Panc1 (cell line): ENCODE data around the gene INO80C. TPM values are rescaled to one million over a fixed set of nuclear protein-coding genes. Genes with fewer than 3 reads are reported as not detected.

ENCODE experiments used
- ATAC-seq: fragments of 200-7000 bp; cut with Tn5 transposase; 2 replicates; pipeline ENCODE4 v1.9.1; 2020; ENCODE audit warnings: mild to moderate bottlenecking, moderate library complexity
- BruUV-seq: library from RNA; stranded (reverse); fragments of 400-500 nt; replicated peaks from 2 replicates; lab custom pipeline; 2021; lab: Mats Ljungman, UMichigan
- CTCF ChIA-PET: fragments of 300-600 bp; sonication (Branson Sonifier 250); formaldehyde crosslinking; loops from one replicate; lab custom pipeline; 2022; ENCODE audit warnings: antibody characterized with exemption; lab: Charles Lee
- POLR2A ChIA-PET: fragments of 300-600 bp; sonication (Branson Sonifier 250); formaldehyde crosslinking; loops from one replicate; lab custom pipeline; 2022; ENCODE audit warnings: antibody characterized with exemption; lab: Charles Lee
- DNase-seq: peaks from one replicate; pipeline ENCODE4 v3.0.0-alpha.2; 2010; ENCODE audit warnings: low read depth, low spot score
- H3K27ac ChIP-seq: 2 replicates; pipeline ENCODE4 v1.5.1; 2011; ENCODE audit warnings: mild to moderate bottlenecking, low read length, inconsistent platforms
- H3K27me3 ChIP-seq: fragments of 200-500 bp; sonication (Bioruptor generic); 2 replicates; pipeline ENCODE4 v1.6.0; 2014; ENCODE audit warnings: low read length, inconsistent platforms; ENCODE audit not compliant: control insufficient read depth, insufficient read depth
- H3K36me3 ChIP-seq: fragments of 200-500 bp; sonication (Bioruptor generic); 2 replicates; pipeline ENCODE4 v1.5.1; 2014; ENCODE audit warnings: inconsistent platforms, mild to moderate bottlenecking, low read length, moderate library complexity; ENCODE audit not compliant: control insufficient read depth, insufficient read depth
- H3K4me1 ChIP-seq: 2 replicates; pipeline ENCODE4 v1.5.1; 2011; ENCODE audit warnings: inconsistent platforms, mild to moderate bottlenecking, low read length, moderate library complexity; ENCODE audit not compliant: control insufficient read depth, insufficient read depth
- H3K4me3 ChIP-seq, 2 experiments: 2 replicates each; pipeline ENCODE4 v1.5.1; 2011 to 2012; ENCODE audit warnings: low read depth in 2 of 2, low read length in 2 of 2, mild to moderate bottlenecking in 2 of 2, inconsistent platforms in 1 of 2, moderate library complexity in 1 of 2
- H3K9me3 ChIP-seq: fragments of 200-500 bp; sonication (Bioruptor generic); 2 replicates; pipeline ENCODE4 v1.5.1; 2014; ENCODE audit warnings: low read depth, mild to moderate bottlenecking, inconsistent platforms, low read length, moderate library complexity; ENCODE audit not compliant: control insufficient read depth, insufficient read depth
- CTCF ChIP-seq: fragments of 450-650 bp; IDR thresholded peaks from 2 replicates; pipeline ENCODE4 v1.5.1; 2017; ENCODE audit warnings: mild to moderate bottlenecking
- POLR2AphosphoS5 ChIP-seq: IDR thresholded peaks from 2 replicates; pipeline ENCODE4 v1.6.1; 2012; ENCODE audit warnings: mild to moderate bottlenecking, low read depth, low read length, moderate library complexity
- SIN3A ChIP-seq: IDR thresholded peaks from 2 replicates; pipeline ENCODE4 v1.6.1; 2012; ENCODE audit warnings: low read depth, mild to moderate bottlenecking, low read length, moderate library complexity, borderline replicate concordance; ENCODE audit not compliant: insufficient read depth
- TCF7L2 ChIP-seq: IDR thresholded peaks from 2 replicates; pipeline ENCODE4 v1.6.1; 2011; ENCODE audit warnings: mild to moderate bottlenecking, low read depth, low read length, inconsistent platforms
- in situ Hi-C: cut with HindIII; loops from 2 replicates; pipeline ENCODE4 v1.10.0; 2016; ENCODE audit warnings: low sequenced_read_pairs, low pct_unique_long_range_greater_than_20kb
- intact Hi-C: fragments of 100-400 bp; cut with micrococcal nuclease; formaldehyde crosslinking; loops from one replicate; pipeline ENCODE4 v1.10.0; 2022; ENCODE audit not compliant: unreplicated experiment
- total RNA-seq: library from RNA; stranded (reverse); gene quantifications from one replicate; pipeline ENCODE4 v1.2.1, GENCODE V29; 2021; ENCODE audit not compliant: unreplicated experiment
- TF ChIP-seq, protein P1 (sequence below), 2 experiments: IDR thresholded peaks; 2 replicates each; pipeline ENCODE4 v1.6.1; 2011 to 2012; ENCODE audit warnings: low read depth in 2 of 2, control low read depth in 1 of 2, low read length in 1 of 2, mild to moderate bottlenecking in 1 of 2, moderate library complexity in 1 of 2; ENCODE audit not compliant: insufficient read depth in 1 of 2

Gene INO80C
- total RNA-seq, 1 experiment from 2014 or later = 25.8 TPM

DNA sequence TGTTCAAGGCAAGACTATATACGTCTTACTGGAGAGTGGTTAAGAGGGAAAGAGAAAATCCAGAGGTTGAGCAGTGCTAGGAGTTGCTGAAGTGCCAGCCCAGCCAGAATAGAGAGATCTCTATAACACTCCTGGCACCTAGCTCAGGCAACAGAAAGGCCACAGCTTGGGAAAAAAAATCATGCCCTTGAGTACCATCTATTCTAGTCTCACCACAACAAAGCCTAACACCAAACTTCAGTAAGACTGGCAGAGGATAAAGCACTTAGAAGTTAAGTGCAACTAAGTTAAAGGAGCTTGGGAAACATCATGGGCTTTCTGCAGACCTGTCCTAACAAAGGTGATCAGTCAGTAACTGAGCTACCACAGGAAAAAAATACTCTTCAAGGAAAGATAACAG is 24.2 kb downstream of the INO80C start:
- Histone ChIP-seq H3K4me1 (peaks cover 14% of the 10 kb centered on the region), H3K36me3 (no peaks in the 10 kb centered on the region), H3K27ac (no peak overlapping the region), H3K9me3 (no peaks in the 10 kb centered on the region), H3K4me3 (no peak overlapping the region), H3K27me3 (no peaks in the 10 kb centered on the region)
- ATAC-seq (no peak), DNase-seq (no peak)
- intact Hi-C loops (no loop called here), in situ Hi-C loops (no loop called here)
- no TSS peak for BruUV-seq
- ChIA-PET POLR2A (no interaction called here), CTCF (no interaction called here)
- TF ChIP-seq SIN3A (no peak), POLR2AphosphoS5 (no peak), TCF7L2 (no peak), CTCF (no peak)
- TF ChIP-seq, protein P1, sequence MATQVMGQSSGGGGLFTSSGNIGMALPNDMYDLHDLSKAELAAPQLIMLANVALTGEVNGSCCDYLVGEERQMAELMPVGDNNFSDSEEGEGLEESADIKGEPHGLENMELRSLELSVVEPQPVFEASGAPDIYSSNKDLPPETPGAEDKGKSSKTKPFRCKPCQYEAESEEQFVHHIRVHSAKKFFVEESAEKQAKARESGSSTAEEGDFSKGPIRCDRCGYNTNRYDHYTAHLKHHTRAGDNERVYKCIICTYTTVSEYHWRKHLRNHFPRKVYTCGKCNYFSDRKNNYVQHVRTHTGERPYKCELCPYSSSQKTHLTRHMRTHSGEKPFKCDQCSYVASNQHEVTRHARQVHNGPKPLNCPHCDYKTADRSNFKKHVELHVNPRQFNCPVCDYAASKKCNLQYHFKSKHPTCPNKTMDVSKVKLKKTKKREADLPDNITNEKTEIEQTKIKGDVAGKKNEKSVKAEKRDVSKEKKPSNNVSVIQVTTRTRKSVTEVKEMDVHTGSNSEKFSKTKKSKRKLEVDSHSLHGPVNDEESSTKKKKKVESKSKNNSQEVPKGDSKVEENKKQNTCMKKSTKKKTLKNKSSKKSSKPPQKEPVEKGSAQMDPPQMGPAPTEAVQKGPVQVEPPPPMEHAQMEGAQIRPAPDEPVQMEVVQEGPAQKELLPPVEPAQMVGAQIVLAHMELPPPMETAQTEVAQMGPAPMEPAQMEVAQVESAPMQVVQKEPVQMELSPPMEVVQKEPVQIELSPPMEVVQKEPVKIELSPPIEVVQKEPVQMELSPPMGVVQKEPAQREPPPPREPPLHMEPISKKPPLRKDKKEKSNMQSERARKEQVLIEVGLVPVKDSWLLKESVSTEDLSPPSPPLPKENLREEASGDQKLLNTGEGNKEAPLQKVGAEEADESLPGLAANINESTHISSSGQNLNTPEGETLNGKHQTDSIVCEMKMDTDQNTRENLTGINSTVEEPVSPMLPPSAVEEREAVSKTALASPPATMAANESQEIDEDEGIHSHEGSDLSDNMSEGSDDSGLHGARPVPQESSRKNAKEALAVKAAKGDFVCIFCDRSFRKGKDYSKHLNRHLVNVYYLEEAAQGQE (IDR thresholded peaks at IDR 0.05; ENCODE audit: insufficient read depth in 1 of 2, low read depth in 2 of 2, low read length in 1 of 2) = no peak

DNA sequence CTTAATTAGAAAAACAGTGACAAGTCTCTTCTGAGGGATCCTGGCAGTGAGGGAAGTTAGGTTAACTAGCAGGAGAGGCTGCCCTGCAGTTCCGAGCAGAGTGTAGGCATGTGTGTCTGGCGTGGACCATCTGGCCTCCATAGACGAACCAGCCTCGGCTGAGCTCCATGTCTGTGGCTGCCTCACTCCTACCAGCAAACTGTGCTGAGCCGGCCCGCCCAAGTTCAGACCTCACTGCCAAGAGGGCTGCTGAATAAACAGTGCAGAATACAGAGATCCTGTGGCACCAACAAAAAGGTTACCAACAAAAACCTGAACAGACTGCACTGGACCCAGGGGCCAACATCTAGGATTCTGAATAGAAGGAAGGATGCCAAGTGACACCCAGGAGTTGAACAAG is 27.3 kb downstream of the INO80C start:
- Histone ChIP-seq H3K4me1 (peaks cover 6% of the 10 kb centered on the region), H3K4me3 (no peak overlapping the region), H3K27me3 (no peaks in the 10 kb centered on the region), H3K9me3 (no peaks in the 10 kb centered on the region), H3K27ac (peak overlapping the region; percentile 17; the same call in 1 of the 2 replicates), H3K36me3 (no peaks in the 10 kb centered on the region)
- no TSS peak for BruUV-seq
- no peak for DNase-seq
- CTCF ChIA-PET = no interaction called here
- intact Hi-C loops = no loop called here
- POLR2A ChIA-PET = no interaction called here
- in situ Hi-C loops = no loop called here
- TF ChIP-seq, protein P1 (IDR thresholded peaks at IDR 0.05; ENCODE audit: insufficient read depth in 1 of 2, low read depth in 2 of 2, low read length in 1 of 2) = no peak
- no peak for TF ChIP-seq POLR2AphosphoS5
- TF ChIP-seq TCF7L2 = no peak
- no peak for TF ChIP-seq SIN3A
- TF ChIP-seq CTCF = no peak
- peak; percentile 60; the same call in 1 of the 2 replicates for ATAC-seq
